HepG2 (cell line): ENCODE results near the gene SIK3. TPM values are rescaled to one million over a fixed set of nuclear protein-coding genes. Genes with fewer than 3 reads are reported as not detected.

Experiments used
- ATAC-seq: fragments of 200-7000 bp; cut with Tn5 transposase; 3 replicates; pipeline ENCODE4 v1.9.1; 2020; ENCODE audit warnings: mild to moderate bottlenecking, moderate library complexity
- BruUV-seq: library from RNA; stranded (reverse); fragments of 400-500 nt; replicated peaks from 2 replicates; lab custom pipeline; 2021; lab: Mats Ljungman, UMichigan
- CTCF ChIA-PET: fragments of 300-600 bp; formaldehyde crosslinking; extraction: SDS; loops from one replicate; lab custom pipeline; 2021; ENCODE audit warnings: low total read pairs, inconsistent platforms, low intra/inter-chr PET ratio; lab: Yijun Ruan, JAX
- POLR2A ChIA-PET: fragments of 350-600 bp; sonication (Branson Sonifier 250); formaldehyde crosslinking; loops from one replicate; lab custom pipeline; 2020; ENCODE audit warnings: antibody characterized with exemption, inconsistent platforms; lab: Yijun Ruan, JAX
- DNase-seq: peaks from one replicate; pipeline ENCODE4 v3.0.0-alpha.2; 2015; ENCODE audit warnings: low spot score
- FAIRE-seq: peaks from 3 replicates; lab custom pipeline; 2011; peaks lifted over from hg19 to GRCh38; lab: Jason Lieb, UNC
- H2AFZ ChIP-seq: one replicate; pipeline ENCODE4 v1.6.1; 2011; ENCODE audit warnings: low read length, inconsistent platforms
- H3K27ac ChIP-seq: fragments of 300-600 bp; 3 replicates; pipeline ENCODE4 v1.8.0; 2011; ENCODE audit warnings: mixed run types, mild to moderate bottlenecking, mixed read lengths, low read length, inconsistent platforms; ENCODE audit not compliant: insufficient read depth; ENCODE audit errors: extremely low read length
- H3K27me3 ChIP-seq, 2 experiments: fragments of 200-600 bp in 1 of 2; 2 replicates in 1 of 2; 3 replicates in 1 of 2; pipeline versions ENCODE4 v1.6.0 to v1.8.0; 2011; ENCODE audit warnings: low read length in 2 of 2, mild to moderate bottlenecking in 2 of 2, moderate library complexity in 2 of 2, inconsistent platforms in 1 of 2; ENCODE audit not compliant: insufficient read depth in 2 of 2, control insufficient read depth in 1 of 2
- H3K36me3 ChIP-seq, 2 experiments: fragments of 200-600 bp in 1 of 2; replicated peaks in 1 of 2; 2 replicates in 1 of 2; 3 replicates in 1 of 2; pipeline versions ENCODE4 v1.5.1 to v1.8.0; 2011; ENCODE audit warnings: low read length in 2 of 2, inconsistent platforms in 1 of 2; ENCODE audit not compliant: insufficient read depth in 2 of 2, control insufficient read depth in 1 of 2
- H3K4me1 ChIP-seq: 2 replicates; pipeline ENCODE4 v1.5.1; 2012; ENCODE audit warnings: low read length, inconsistent platforms; ENCODE audit not compliant: insufficient read depth
- H3K4me2 ChIP-seq: 2 replicates; pipeline ENCODE4 v1.6.0; 2011; ENCODE audit warnings: low read depth, low read length, inconsistent platforms
- H3K4me3 ChIP-seq, 3 experiments: fragments of 200-600 bp in 1 of 3; sonication (generic), shearing (Covaris generic) in 1 of 3; replicated peaks in 1 of 3; 2 replicates each; pipeline ENCODE4 v1.5.1; 2011 to 2016; ENCODE audit warnings: low read length in 3 of 3, inconsistent platforms in 2 of 3, low read depth in 2 of 3, mild to moderate bottlenecking in 2 of 3, control low read depth in 1 of 3, mixed read lengths in 1 of 3; ENCODE audit not compliant: insufficient read depth in 1 of 3
- H3K79me2 ChIP-seq: one replicate; pipeline ENCODE4 v1.6.1; 2011; ENCODE audit warnings: low read length, inconsistent platforms; ENCODE audit not compliant: insufficient read depth
- H3K9ac ChIP-seq: 2 replicates; pipeline ENCODE4 v1.6.0; 2011; ENCODE audit warnings: mild to moderate bottlenecking, low read depth, low read length, inconsistent platforms; ENCODE audit not compliant: insufficient read depth
- H3K9me3 ChIP-seq: 2 replicates; pipeline ENCODE4 v1.5.1; 2012; ENCODE audit warnings: mild to moderate bottlenecking, low read length
- H4K20me1 ChIP-seq: 2 replicates; pipeline ENCODE4 v1.6.0; 2011; ENCODE audit warnings: inconsistent platforms, mild to moderate bottlenecking, low read length, moderate library complexity; ENCODE audit not compliant: insufficient read depth
- ATM ChIP-seq: fragments of 450-650 bp; IDR thresholded peaks from 2 replicates; pipeline ENCODE4 v1.7.1; 2017; ENCODE audit warnings: mild to moderate bottlenecking, borderline replicate concordance
- CREB1 ChIP-seq, 2 experiments: fragments of 450-650 bp in 1 of 2; IDR thresholded peaks; 2 replicates each; pipeline ENCODE4 v1.6.1; 2016 to 2017; ENCODE audit warnings: control low read depth in 1 of 2, mild to moderate bottlenecking in 1 of 2, missing compliant biosample characterization in 1 of 2, missing genetic modification characterization in 1 of 2
- CSRNP1 ChIP-seq: sonication (generic); formaldehyde crosslinking; IDR thresholded peaks from 2 replicates; pipeline ENCODE4 v1.8.1; 2023; ENCODE audit warnings: mild to moderate bottlenecking, missing genetic modification reagents
- HOXA9 ChIP-seq: sonication (generic); formaldehyde crosslinking; IDR thresholded peaks from 2 replicates; pipeline ENCODE4 v1.8.1; 2022; ENCODE audit warnings: missing genetic modification reagents, mild to moderate bottlenecking, moderate library complexity, borderline replicate concordance
- MEIS1 ChIP-seq: sonication (generic); formaldehyde crosslinking; IDR thresholded peaks from 2 replicates; pipeline ENCODE4 v1.9.0; 2021; ENCODE audit warnings: mild to moderate bottlenecking, missing genetic modification reagents, moderate library complexity, borderline replicate concordance
- SMAD1 ChIP-seq: sonication (generic); formaldehyde crosslinking; IDR thresholded peaks from 2 replicates; pipeline ENCODE4 v1.4.0; 2020; ENCODE audit warnings: missing genetic modification reagents, low read depth, mild to moderate bottlenecking, borderline replicate concordance
- SRF ChIP-seq: IDR thresholded peaks from 2 replicates; pipeline ENCODE4 v1.6.1; 2011; ENCODE audit warnings: mild to moderate bottlenecking, low read depth, low read length, moderate library complexity
- ZBTB26 ChIP-seq: IDR thresholded peaks from 2 replicates; pipeline ENCODE4 v1.6.1; 2016; ENCODE audit warnings: missing compliant biosample characterization, missing genetic modification reagents, borderline replicate concordance
- ZFP41 ChIP-seq: sonication (generic); formaldehyde crosslinking; IDR thresholded peaks from 2 replicates; pipeline ENCODE4 v1.4.0; 2020; ENCODE audit warnings: mild to moderate bottlenecking, missing genetic modification reagents, borderline replicate concordance
- ZNF12 ChIP-seq: sonication (generic); formaldehyde crosslinking; IDR thresholded peaks from 2 replicates; pipeline ENCODE4 v1.5.0; 2020; ENCODE audit warnings: missing genetic modification reagents
- ZNF225 ChIP-seq: sonication (generic); formaldehyde crosslinking; IDR thresholded peaks from 2 replicates; pipeline ENCODE4 v1.4.0; 2020; ENCODE audit warnings: mild to moderate bottlenecking, missing genetic modification reagents
- ZNF468 ChIP-seq: sonication (generic); formaldehyde crosslinking; IDR thresholded peaks from 2 replicates; pipeline ENCODE4 v1.8.0; 2022; ENCODE audit warnings: mild to moderate bottlenecking, moderate library complexity, missing genetic modification reagents
- WGBS: methylation state at CpG from one replicate; pipeline ENCODE4 v1.1.6; 2017; ENCODE audit warnings: low lambda C conversion rate; 5-methylcytosine and 5-hydroxymethylcytosine counted together
- in situ Hi-C: cut with HindIII; loops from 2 replicates; pipeline ENCODE4 v1.10.0; 2017; ENCODE audit warnings: low pct_unique_long_range_greater_than_20kb; ENCODE audit not compliant: extremely low pct_ligation_motif_present
- intact Hi-C: fragments of 100-400 bp; cut with micrococcal nuclease; formaldehyde crosslinking; loops from one replicate; pipeline ENCODE4 v1.10.0; 2022; ENCODE audit not compliant: unreplicated experiment
- polyA plus RNA-seq, 8 experiments: library from polyadenylated mRNA; depleted of rRNA in 3 of 8; stranded (reverse) in 7 of 8; unstranded in 1 of 8; fragments of >200 nt; fragmentation: Illumina TruSeq in 4 of 8; extraction: Trizol in 4 of 8; gene quantifications; 2 replicates each; pipeline versions ENCODE4 v1.2.1 to v1.2.3, GENCODE V29; 2011 to 2016; ENCODE audit warnings: low read depth in 4 of 8, missing spikeins in 1 of 8, mixed read lengths in 1 of 8; ENCODE audit not compliant: insufficient read depth in 1 of 8
- total RNA-seq, 5 experiments: library from RNA; depleted of rRNA; stranded (reverse); fragments of >200 nt; fragmentation: Illumina TruSeq; extraction: Trizol; gene quantifications; 2 replicates each; pipeline ENCODE4 v1.2.3, GENCODE V29; 2016; ENCODE audit warnings: low read depth in 1 of 5

The SIK3 gene
- total and polyA plus RNA-seq, 2 of the 13 experiments (the other 11 are each of a cell fraction or from before 2014, with no cell fraction given), result 5.7 to 9.8 TPM

GRCh38 chr11:117127171-117127901 lies 29.1 kb upstream of the SIK3 start (continued):
- TF ChIP-seq ZNF468 (CRISPR knock-in tag), result no peak
- TF ChIP-seq SRF, result no peak
- TF ChIP-seq, all 625 proteins: peak for 0

GRCh38 chr11:117126223-117126965 lies 28.2 kb upstream of the SIK3 start:
- intact Hi-C loops, result no loop called here
- Histone ChIP-seq H2AFZ (no peak overlapping the region), H3K27me3 (peaks cover 0 to 4% of the 10 kb centered on the region in 2 experiments; a peak in 3 of 5 replicates), H3K4me1 (no peaks in the 10 kb centered on the region), H3K4me2 (no peak overlapping the region), H3K9me3 (no peaks in the 10 kb centered on the region), H3K9ac (no peak overlapping the region), H3K36me3 (no peaks in the 10 kb centered on the region), H3K79me2 (no peaks in the 10 kb centered on the region), H4K20me1 (no peaks in the 10 kb centered on the region), H3K27ac (no peak overlapping the region), H3K4me3 (no peak overlapping the region)
- no TSS peak for BruUV-seq
- ChIA-PET POLR2A (no interaction called here), CTCF (no interaction called here)
- DNase-seq (no peak), FAIRE-seq (no peak), ATAC-seq (no peak)
- TF ChIP-seq ZNF225 (CRISPR knock-in tag), result no peak
- peak; percentile 89 for TF ChIP-seq CREB1 (IDR thresholded peaks at IDR 0.05)
- TF ChIP-seq CREB1 (CRISPR knock-in tag; IDR thresholded peaks at IDR 0.05), result no peak
- in situ Hi-C loops, result no loop called here
- 36% methylated on average over 7 of the region's 7 CpGs for WGBS

GRCh38 chr11:117122556-117122955 lies 24.3 kb upstream of the SIK3 start:
- ChIA-PET POLR2A (no interaction called here), CTCF (no interaction called here)
- WGBS, result 32% methylated on average over 5 of the region's 5 CpGs
- no TSS peak for BruUV-seq
- ATAC-seq (no peak), DNase-seq (no peak), FAIRE-seq (no peak)
- Histone ChIP-seq H3K4me2 (no peak overlapping the region), H2AFZ (no peak overlapping the region), H3K27ac (no peak overlapping the region), H3K9me3 (no peaks in the 10 kb centered on the region), H3K4me1 (no peaks in the 10 kb centered on the region), H3K4me3 (no peak overlapping the region), H3K9ac (no peak overlapping the region), H4K20me1 (no peaks in the 10 kb centered on the region), H3K79me2 (no peaks in the 10 kb centered on the region), H3K36me3 (no peaks in the 10 kb centered on the region), H3K27me3 (peaks cover 0 to 4% of the 10 kb centered on the region in 2 experiments; a peak in 2 of 5 replicates)
- intact Hi-C loops, result no loop called here
- in situ Hi-C loops, result no loop called here
- TF ChIP-seq CSRNP1 (CRISPR knock-in tag) (no peak), ZNF12 (CRISPR knock-in tag) (no peak), ATM (no peak), ZBTB26 (CRISPR knock-in tag) (no peak), MEIS1 (CRISPR knock-in tag) (no peak), HOXA9 (CRISPR knock-in tag) (no peak), SMAD1 (CRISPR knock-in tag) (no peak), ZFP41 (no peak)
